Gastroesophageal sphincter (tissue), 3 donors: Measurements from ENCODE around the gene LNX2.

Experiments used
- EP300 ChIP-seq: sonication (generic); formaldehyde crosslinking; IDR thresholded peaks from one replicate; pipeline ENCODE4 v1.6.1; 2017; ENCODE audit warnings: antibody characterized with exemption, mild to moderate bottlenecking
- POLR2A ChIP-seq, 2 donors: fragments of 450-650 bp; IDR thresholded peaks; one replicate each; pipeline ENCODE4 v1.6.1; 2017; ENCODE audit warnings: antibody characterized with exemption in 2 of 2, mild to moderate bottlenecking in 2 of 2, moderate library complexity in 1 of 2
- TF ChIP-seq, protein P1 (sequence below), 4 experiments: fragments of 200-600 bp in 2 of 4; fragments of 450-650 bp in 2 of 4; sonication (generic) in 1 of 4; IDR thresholded peaks; one replicate each; pipeline ENCODE4 v1.5.1; 2017 to 2019; ENCODE audit warnings: antibody characterized with exemption in 4 of 4, mild to moderate bottlenecking in 2 of 4, moderate library complexity in 2 of 4

GRCh38 chr13:27593267-27593666, 27.1 kb downstream of the LNX2 start:
- TF ChIP-seq EP300 (no peak), POLR2A (IDR thresholded peaks at IDR 0.05) (no peak)
- TF ChIP-seq, protein P1, sequence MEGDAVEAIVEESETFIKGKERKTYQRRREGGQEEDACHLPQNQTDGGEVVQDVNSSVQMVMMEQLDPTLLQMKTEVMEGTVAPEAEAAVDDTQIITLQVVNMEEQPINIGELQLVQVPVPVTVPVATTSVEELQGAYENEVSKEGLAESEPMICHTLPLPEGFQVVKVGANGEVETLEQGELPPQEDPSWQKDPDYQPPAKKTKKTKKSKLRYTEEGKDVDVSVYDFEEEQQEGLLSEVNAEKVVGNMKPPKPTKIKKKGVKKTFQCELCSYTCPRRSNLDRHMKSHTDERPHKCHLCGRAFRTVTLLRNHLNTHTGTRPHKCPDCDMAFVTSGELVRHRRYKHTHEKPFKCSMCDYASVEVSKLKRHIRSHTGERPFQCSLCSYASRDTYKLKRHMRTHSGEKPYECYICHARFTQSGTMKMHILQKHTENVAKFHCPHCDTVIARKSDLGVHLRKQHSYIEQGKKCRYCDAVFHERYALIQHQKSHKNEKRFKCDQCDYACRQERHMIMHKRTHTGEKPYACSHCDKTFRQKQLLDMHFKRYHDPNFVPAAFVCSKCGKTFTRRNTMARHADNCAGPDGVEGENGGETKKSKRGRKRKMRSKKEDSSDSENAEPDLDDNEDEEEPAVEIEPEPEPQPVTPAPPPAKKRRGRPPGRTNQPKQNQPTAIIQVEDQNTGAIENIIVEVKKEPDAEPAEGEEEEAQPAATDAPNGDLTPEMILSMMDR (IDR thresholded peaks at IDR 0.05) = no peak
